HUES48 (cell line): ENCODE data around the gene SLC4A11.

ENCODE experiments used
- H3K27ac ChIP-seq: one replicate; pipeline ENCODE4 v1.7.0; 2013; ENCODE audit warnings: low read depth, low read length, inconsistent platforms
- H3K27me3 ChIP-seq: 2 replicates; pipeline ENCODE4 v1.6.1; 2013; ENCODE audit warnings: mild to moderate bottlenecking, low read length; ENCODE audit not compliant: control insufficient read depth, insufficient read depth
- H3K36me3 ChIP-seq: 2 replicates; pipeline ENCODE4 v1.6.1; 2013; ENCODE audit warnings: low read length; ENCODE audit not compliant: control insufficient read depth, insufficient read depth
- H3K4me1 ChIP-seq: 2 replicates; pipeline ENCODE4 v1.6.1; 2013; ENCODE audit warnings: mild to moderate bottlenecking, low read length; ENCODE audit not compliant: control insufficient read depth, insufficient read depth
- H3K4me3 ChIP-seq: 2 replicates; pipeline ENCODE4 v1.5.1; 2013; ENCODE audit warnings: mild to moderate bottlenecking, low read depth, low read length
- H3K9ac ChIP-seq: 2 replicates; pipeline ENCODE4 v1.6.1; 2013; ENCODE audit warnings: mild to moderate bottlenecking, low read depth, low read length, moderate library complexity
- H3K9me3 ChIP-seq: 2 replicates; pipeline ENCODE4 v1.6.1; 2013; ENCODE audit warnings: low read length; ENCODE audit not compliant: control insufficient read depth, insufficient read depth

The SLC4A11 gene

DNA sequence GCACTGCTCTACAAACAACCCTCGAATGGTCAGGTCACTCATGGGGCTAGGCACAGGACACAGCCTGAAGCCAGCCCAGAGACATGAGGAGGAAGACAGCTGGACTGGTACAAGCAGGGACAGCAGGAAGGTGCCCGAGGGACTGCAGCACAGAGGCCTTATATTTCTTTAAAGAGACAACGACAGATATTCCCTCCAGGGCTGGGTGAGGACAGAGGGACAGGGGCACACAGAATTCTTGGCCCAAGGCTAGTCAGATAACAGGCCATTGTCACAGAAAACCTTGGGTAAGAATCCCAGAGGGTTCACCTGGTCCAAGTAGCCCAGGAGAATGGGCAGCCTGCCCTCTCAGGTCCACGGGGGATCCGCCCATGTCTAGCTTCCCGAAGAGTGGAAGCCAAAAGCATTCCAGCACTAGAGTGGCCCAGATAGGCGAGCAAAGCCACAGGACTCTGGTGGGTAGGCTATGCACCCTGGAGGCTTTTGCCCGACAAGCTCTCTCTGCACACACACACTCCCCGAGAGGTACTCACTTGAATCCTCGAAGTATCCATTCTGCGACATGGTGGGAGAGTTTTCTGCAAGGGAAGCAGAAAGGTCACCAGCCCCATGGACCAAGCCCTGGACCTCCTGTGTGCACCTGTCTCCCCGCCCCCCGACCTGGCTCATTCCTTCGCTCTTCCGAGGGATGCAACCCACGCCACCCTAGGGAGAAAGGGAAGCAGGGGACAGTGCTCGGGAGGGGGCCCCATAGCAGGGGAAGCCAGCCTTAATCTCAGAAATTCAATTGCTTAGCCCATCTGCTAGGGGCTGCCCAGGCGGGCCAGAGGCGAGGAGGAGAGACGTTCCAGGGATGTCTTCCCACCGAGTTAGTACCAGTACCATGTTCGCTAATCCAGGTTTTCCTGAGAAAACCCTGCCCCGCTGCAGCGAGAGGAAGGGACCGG lies 1.7 kb downstream of the SLC4A11 start:
- Histone ChIP-seq H3K27ac (no peak overlapping the region), H3K4me1 (peaks cover 6% of the 10 kb centered on the region; the same call in 1 of the 2 replicates), H3K9me3 (no peaks in the 10 kb centered on the region), H3K4me3 (peak overlapping the region; percentile 83), H3K36me3 (peaks cover 4% of the 10 kb centered on the region; the same call in 1 of the 2 replicates), H3K27me3 (peaks cover 44% of the 10 kb centered on the region), H3K9ac (no peak overlapping the region)

DNA sequence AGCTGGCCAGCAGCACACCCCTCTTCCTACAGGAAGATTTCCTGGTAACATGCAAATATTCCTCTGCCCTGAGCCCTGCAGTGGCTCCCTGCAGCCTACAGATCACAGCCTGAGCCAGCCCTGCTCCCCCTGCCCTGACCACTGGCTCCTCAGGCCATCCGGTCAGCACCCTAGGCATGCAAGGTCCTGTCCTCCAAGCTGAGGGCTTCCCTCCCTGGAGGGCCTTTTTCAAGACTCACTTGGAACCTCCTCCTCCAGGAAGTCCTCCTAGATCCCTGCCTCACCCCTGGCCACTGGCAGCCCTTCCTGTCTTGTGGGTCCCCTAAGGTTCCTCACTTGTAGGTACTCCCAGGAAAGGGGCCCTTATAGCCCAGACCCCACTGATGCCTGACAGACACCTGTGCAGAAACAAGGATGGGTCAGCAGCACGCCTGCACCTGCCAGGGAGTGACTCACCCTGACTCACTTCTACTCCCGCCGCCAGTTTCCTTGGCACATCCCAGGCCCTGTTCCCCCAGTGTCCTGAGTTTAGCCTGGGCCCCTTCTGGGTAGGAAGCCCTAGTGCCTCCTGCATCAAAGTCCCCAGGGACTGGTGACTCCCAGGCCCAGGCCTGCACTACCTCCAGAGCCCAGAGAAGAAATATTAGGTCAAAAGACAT lies 3.2 kb downstream of the SLC4A11 start:
- Histone ChIP-seq H3K27ac (no peak overlapping the region), H3K27me3 (peaks cover 35% of the 10 kb centered on the region), H3K9ac (no peak overlapping the region), H3K36me3 (peaks cover 17% of the 10 kb centered on the region; the same call in 1 of the 2 replicates), H3K4me3 (no peak overlapping the region), H3K9me3 (no peaks in the 10 kb centered on the region), H3K4me1 (peaks cover 6% of the 10 kb centered on the region; the same call in 1 of the 2 replicates)

DNA sequence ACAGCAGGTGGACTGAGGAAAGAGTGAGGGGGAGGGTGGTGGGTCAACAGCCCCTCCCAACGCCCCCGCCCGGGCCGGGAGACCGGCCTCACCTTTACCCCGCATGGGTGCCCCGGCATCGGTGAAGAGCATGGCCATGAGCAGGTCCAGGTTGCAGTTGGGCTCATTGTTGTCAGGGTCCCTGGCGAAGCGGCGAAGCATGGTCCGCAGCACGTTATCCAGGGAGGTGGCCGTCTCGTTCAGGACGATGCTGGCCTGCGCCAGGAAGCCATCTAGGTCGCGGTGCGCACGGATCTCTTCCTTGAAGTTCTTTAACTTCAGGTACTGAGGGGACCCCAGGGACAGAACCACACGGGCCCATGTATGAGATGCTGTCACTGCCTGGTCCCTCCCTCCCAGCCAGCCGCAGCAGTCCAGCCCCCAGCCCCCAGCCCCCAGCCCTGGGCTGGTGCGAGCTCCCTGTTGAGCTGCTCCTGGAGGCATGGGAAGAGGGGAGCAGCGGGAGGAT lies 4.9 kb downstream of the SLC4A11 start:
- Histone ChIP-seq H3K9ac (no peak overlapping the region), H3K9me3 (no peaks in the 10 kb centered on the region), H3K27ac (no peak overlapping the region), H3K4me1 (peaks cover 6% of the 10 kb centered on the region; the same call in 1 of the 2 replicates), H3K36me3 (peaks cover 25% of the 10 kb centered on the region; the same call in 1 of the 2 replicates), H3K4me3 (no peak overlapping the region), H3K27me3 (peaks cover 22% of the 10 kb centered on the region)

DNA sequence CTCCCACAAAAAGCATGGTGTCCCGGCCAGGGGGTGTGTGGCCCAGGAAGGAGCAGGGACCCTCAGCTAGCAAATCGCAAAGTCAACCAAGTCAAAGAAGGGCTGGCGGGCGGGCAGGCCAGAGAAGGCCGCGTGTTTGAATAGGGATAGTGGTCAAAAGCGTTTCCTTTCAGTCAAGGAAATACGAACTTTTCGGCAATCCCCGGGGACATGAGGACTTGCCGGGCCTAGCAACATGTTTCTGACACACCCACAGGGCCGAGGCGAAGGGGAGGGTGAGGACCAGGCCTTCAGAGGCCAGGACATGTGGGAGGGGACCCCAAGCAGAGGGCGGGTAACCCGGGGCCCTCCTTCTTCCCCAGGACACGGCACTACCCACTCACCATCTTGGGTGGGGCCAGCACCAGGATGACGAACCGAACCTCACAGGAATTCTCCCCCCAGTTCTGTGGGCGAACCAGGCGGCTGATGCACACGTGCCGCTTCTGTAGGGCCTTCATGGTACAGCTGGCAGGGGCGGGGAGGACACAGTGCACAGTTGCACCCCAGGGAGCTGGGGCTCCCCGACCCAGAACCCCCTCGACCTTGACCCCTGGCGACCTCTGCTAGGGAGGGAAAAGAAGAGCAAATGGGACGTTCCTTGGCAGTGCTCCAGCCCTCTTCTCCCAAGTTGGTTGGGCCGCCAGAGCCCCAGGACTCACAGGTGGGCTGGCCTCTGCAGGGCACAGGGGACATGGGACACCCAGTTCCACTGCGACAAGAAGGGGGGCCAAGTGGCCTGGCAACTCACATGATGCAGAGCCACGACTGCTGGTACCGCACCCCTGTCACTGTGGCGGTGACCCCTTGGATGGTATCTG lies 5.6 kb downstream of the SLC4A11 start:
- Histone ChIP-seq H3K36me3 (peaks cover 25% of the 10 kb centered on the region; the same call in 1 of the 2 replicates), H3K9ac (no peak overlapping the region), H3K9me3 (no peaks in the 10 kb centered on the region), H3K27me3 (peaks cover 19% of the 10 kb centered on the region), H3K4me1 (peaks cover 6% of the 10 kb centered on the region; the same call in 1 of the 2 replicates), H3K27ac (no peak overlapping the region), H3K4me3 (no peak overlapping the region)

DNA sequence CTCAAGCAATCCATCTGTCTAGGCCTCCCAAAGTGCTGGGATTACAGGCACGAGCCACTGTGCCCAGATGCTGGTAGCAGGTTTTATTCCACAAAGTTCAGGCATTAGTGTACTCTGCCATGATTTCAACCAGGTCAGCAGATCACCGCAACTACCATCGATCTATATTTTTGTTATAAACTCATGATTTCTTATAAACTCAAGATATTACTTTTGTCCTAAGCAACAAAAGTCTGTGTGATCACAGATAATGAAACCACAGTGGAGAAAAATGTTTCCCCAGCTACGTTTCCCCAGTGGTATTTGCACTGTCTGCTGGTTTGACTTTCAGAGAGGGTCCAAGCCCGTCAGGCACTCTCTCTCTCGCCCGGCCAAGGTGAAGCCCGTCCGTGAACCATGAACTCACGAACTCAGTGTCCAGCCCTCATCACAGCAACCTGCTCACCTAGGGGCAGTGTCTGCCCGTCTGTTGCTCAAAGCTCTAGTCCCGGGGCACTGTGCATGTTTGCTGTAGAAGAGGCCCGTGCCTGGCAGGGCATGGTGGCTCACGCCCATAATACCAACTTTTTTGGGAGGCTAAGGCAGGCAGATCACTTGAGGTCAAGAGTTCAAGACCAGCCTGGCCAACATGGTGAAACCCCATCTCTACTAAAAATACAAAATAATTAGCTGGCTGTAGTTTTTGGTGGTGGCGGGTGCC lies 7.0 kb downstream of the SLC4A11 start:
- Histone ChIP-seq H3K36me3 (peaks cover 27% of the 10 kb centered on the region), H3K4me1 (no peaks in the 10 kb centered on the region), H3K27ac (no peak overlapping the region), H3K9me3 (no peaks in the 10 kb centered on the region), H3K9ac (no peak overlapping the region), H3K27me3 (peaks cover 6% of the 10 kb centered on the region), H3K4me3 (no peak overlapping the region)

DNA sequence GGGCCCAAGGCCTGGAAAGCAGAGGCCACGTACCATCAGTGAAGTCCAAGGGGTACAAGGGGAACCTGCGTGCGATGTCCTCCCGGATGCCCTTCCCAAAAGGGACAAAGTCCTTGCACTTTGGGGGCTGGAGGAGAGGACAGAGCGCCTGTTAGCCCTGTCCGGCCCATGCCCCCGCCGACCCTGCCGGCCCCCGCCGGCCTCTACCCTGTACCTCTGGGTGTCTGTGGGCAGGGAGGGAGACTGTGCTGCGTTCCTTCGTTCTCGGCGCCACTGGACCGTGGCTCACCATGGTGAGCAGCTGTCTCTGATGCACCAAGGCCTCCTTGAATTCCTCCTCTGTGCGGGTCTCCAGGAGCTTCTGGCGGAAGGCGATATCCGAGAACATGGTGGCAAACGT lies 7.9 kb downstream of the SLC4A11 start:
- Histone ChIP-seq H3K4me1 (no peaks in the 10 kb centered on the region), H3K27me3 (no peaks in the 10 kb centered on the region), H3K9ac (no peak overlapping the region), H3K9me3 (no peaks in the 10 kb centered on the region), H3K4me3 (no peak overlapping the region), H3K36me3 (peaks cover 29% of the 10 kb centered on the region), H3K27ac (no peak overlapping the region)

DNA sequence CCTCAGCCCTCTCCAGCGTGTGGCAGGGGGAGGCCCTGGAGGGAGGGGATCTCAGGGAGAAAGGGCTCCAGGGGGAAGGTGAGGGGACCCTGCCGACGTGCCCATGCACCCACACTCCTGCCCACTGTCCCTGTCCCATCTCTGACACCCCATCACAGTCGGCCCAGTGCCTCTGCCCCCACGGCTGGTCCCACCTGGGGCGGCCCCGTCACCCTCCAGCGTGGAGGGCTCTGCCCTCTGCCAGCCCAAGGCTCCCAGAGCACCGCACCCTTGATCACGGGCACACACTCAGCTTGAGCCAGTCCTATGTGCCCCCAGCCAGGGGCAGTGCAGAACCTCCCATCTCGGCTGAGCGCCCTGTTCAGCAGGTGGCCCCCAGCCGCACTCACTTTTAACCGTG lies 9.2 kb downstream of the SLC4A11 start:
- H3K4me1 ChIP-seq: no peaks in the 10 kb centered on the region

DNA sequence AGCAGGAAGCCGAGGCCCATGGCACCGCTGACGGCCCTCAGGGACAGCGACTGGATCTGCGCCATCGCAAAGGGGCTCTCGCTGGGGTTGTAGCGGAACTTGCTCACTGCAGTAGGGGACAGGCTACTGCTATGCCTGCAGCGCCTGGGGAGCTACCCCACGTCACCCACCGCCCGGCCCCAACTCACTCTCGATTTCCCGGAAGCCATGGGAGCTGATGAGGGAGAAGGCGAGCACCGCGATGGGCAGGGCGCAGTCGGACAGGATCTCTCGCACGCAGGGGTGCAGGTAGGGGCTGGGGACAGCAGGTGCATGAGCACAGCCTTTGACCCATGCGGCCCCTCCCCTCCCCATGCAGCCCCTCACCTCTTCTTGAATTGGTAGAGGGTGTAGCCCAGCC lies 9.8 kb downstream of the SLC4A11 start:
- Histone ChIP-seq H3K4me3 (no peak overlapping the region), H3K27me3 (no peaks in the 10 kb centered on the region), H3K4me1 (no peaks in the 10 kb centered on the region), H3K27ac (no peak overlapping the region), H3K9me3 (no peaks in the 10 kb centered on the region), H3K9ac (no peak overlapping the region), H3K36me3 (peaks cover 29% of the 10 kb centered on the region)

More for the DNA sequence above, 9.2 kb downstream of the SLC4A11 start:
- Histone ChIP-seq H3K4me3 (no peak overlapping the region), H3K27ac (no peak overlapping the region), H3K9me3 (no peaks in the 10 kb centered on the region), H3K27me3 (no peaks in the 10 kb centered on the region), H3K36me3 (peaks cover 29% of the 10 kb centered on the region), H3K9ac (no peak overlapping the region)

DNA sequence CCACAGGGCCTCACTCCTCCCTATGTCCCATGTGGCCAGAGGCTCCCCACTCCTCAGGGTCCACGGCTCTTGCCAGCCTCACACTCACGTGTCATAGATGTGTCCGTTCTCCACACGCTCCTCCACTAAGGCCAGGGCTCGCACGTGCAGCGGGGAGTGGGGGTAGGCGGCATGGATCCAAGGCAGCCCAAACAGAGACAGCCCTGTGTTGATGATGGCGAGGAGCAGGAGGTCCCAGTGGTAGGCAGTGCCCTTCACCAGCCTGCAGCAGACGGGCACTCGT lies 10.3 kb downstream of the SLC4A11 start:
- Histone ChIP-seq H3K27me3 (no peaks in the 10 kb centered on the region), H3K4me1 (no peaks in the 10 kb centered on the region), H3K9ac (no peak overlapping the region), H3K4me3 (no peak overlapping the region), H3K36me3 (peaks cover 29% of the 10 kb centered on the region), H3K9me3 (no peaks in the 10 kb centered on the region), H3K27ac (no peak overlapping the region)
